Karpas-422 (cell line): ENCODE data around the gene TAGLN2. TPM values are rescaled to one million over a fixed set of nuclear protein-coding genes. Genes with fewer than 3 reads are reported as not detected.

Experiments
- DNase-seq: peaks from one replicate; pipeline ENCODE4 v3.0.0-alpha.2; 2015
- H2AFZ ChIP-seq: fragments of 200-600 bp; sonication (generic); 2 replicates; pipeline ENCODE4 v1.6.1; 2014; ENCODE audit warnings: antibody characterized with exemption, low read length, mixed read lengths
- H3K27ac ChIP-seq: fragments of 200-600 bp; sonication (generic); 2 replicates; pipeline ENCODE4 v1.5.1; 2014; ENCODE audit warnings: mild to moderate bottlenecking, low read length, moderate library complexity
- H3K27me3 ChIP-seq: fragments of 200-600 bp; sonication (generic); 2 replicates; pipeline ENCODE4 v1.6.1; 2014; ENCODE audit warnings: low read length, mixed read lengths
- H3K36me3 ChIP-seq: fragments of 200-600 bp; sonication (generic); 2 replicates; pipeline ENCODE4 v1.6.1; 2014; ENCODE audit warnings: low read length, mixed read lengths; ENCODE audit not compliant: insufficient read depth
- H3K4me1 ChIP-seq: fragments of 200-600 bp; sonication (generic); 2 replicates; pipeline ENCODE4 v1.6.1; 2014; ENCODE audit warnings: mild to moderate bottlenecking, low read length, mixed read lengths
- H3K4me2 ChIP-seq: fragments of 200-600 bp; sonication (generic); 2 replicates; pipeline ENCODE4 v1.6.1; 2014; ENCODE audit warnings: low read length, low read depth, mild to moderate bottlenecking; ENCODE audit not compliant: poor library complexity, severe bottlenecking
- H3K4me3 ChIP-seq: fragments of 200-600 bp; sonication (generic); 2 replicates; pipeline ENCODE4 v1.5.1; 2014; ENCODE audit warnings: mild to moderate bottlenecking, antibody characterized with exemption, low read length, mixed read lengths
- H3K79me2 ChIP-seq: fragments of 200-600 bp; sonication (generic); 2 replicates; pipeline ENCODE4 v1.6.1; 2014; ENCODE audit warnings: mild to moderate bottlenecking, low read length, mixed read lengths
- H3K9ac ChIP-seq: fragments of 200-600 bp; sonication (generic); 2 replicates; pipeline ENCODE4 v1.6.0; 2014; ENCODE audit warnings: low read length
- H3K9me2 ChIP-seq: fragments of 200-600 bp; sonication (generic), shearing (Covaris generic); replicated peaks from 2 replicates; pipeline ENCODE4 v1.6.0; 2014; ENCODE audit warnings: mild to moderate bottlenecking, low read length, moderate library complexity; ENCODE audit not compliant: insufficient read depth
- H3K9me3 ChIP-seq: fragments of 300-700, 200-600 bp; sonication (generic); 2 replicates; pipeline ENCODE4 v1.6.1; 2014; ENCODE audit warnings: low read length, mixed read lengths
- H4K20me1 ChIP-seq: fragments of 200-600 bp; sonication (generic); 2 replicates; pipeline ENCODE4 v1.6.1; 2014; ENCODE audit warnings: mild to moderate bottlenecking, antibody characterized with exemption, low read length, low read depth; ENCODE audit not compliant: insufficient read depth
- total RNA-seq: library from RNA; depleted of rRNA; stranded (reverse); fragments of >200 nt; shearing (Covaris generic); gene quantifications from 2 replicates; pipeline ENCODE4 v1.2.3, GENCODE V29; 2014; ENCODE audit warnings: low replicate concordance

Gene TAGLN2
- total RNA-seq, 1 experiment from 2014 or later, result 141 TPM

DNA sequence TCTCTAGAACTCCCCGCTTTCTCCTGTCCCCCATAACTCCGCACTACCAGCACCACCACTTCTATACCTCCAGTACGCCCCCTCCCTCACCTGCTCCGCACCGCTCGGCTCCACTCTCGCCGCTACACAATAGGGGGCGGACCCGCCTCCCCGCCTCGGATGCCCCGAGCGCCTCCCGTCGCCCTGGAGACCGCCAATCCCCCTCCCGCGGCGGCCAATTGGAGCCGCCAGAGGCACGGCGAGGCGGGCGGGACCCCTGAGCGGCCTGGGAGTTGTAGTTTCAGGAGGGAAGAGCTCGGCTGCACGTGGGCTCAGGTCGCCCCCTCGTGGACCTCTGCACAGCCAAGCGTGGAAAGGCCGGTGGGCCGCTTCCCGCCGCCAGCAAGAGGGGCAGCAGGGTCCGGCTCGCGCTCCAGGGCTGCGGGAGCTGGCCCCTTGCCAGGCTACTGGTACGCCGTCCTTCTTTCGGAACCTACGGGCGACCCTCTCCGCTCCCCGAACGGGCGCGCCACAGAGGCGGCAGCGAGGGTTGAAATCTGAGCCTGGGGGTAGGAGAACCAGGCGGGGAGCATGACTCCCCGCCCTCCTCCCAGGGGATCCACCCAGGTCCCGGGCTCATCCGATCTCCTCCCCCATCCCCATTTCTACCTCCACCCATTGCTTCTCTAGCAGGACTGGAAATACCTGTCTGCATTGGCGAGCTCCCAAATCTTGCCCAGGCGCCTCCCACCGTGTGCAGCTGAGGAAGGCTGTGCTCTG, 20.4 kb upstream of the TAGLN2 start, which contains the start of gene IGSF9:
Gene IGSF9, minus strand, starts transcription at position 131 of the 759 bp plus-strand sequence. CDS start 2,159 bp downstream, outside the sequence.
- no peak for DNase-seq
- Histone ChIP-seq H3K4me1 (no peaks in the 10 kb centered on the region), H3K27ac (no peak within 1 kb of the TSS), H3K36me3 (no peaks in the 10 kb centered on the region), H3K4me2 (no peak within 1 kb of the TSS), H3K27me3 (no peaks in the 10 kb centered on the region), H3K9me3 (no peaks in the 10 kb centered on the region), H2AFZ (no peak within 1 kb of the TSS), H4K20me1 (no peaks in the 10 kb centered on the region), H3K9me2 (no peaks in the 10 kb centered on the region), H3K9ac (no peak within 1 kb of the TSS), H3K4me3 (no peak within 1 kb of the TSS), H3K79me2 (no peaks in the 10 kb centered on the region)

DNA sequence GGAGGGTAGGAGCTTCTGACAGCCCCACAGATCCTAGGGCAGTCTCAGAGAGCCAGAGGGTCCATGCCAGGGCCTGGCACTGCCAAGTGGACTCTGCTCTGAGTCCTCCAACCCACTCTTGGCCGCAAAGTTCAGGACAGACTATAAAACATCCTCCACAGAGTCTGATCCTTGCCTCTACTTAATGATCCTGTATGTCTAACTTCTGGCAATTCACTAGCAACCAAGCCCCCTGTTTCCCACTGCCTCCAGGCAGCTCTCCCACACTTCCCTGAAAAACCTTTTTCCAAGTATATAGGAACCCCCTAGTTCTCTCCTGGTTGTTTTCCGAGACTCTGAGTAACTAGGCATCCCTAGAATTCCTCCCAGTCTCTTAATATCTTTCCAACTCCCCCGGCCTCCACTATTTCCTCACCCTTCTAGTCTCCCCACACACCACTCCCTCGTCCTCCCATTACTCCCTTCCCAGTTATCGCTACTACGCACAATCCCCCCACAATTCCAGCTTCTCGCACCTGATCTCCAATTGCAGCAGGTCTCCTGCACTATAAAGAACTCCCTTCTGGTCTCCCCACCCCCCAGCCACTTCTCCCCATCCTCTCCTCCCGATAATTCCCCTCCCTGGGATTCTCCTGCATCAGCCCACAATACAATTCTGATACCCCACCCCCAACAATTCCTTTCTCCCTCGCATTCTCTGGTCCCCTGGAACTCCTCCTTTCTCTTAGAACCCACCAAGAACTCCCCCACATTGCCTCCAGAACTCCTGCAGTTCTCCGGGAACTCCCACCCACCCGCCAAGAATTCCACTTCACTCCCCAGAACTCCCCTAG, 19.5 kb upstream of the TAGLN2 start:
- no peak overlapping the region for H3K27ac ChIP-seq
- H3K36me3 ChIP-seq, result no peaks in the 10 kb centered on the region
- H2AFZ ChIP-seq, result no peak overlapping the region
- H3K9me2 ChIP-seq, result no peaks in the 10 kb centered on the region
- H3K27me3 ChIP-seq, result no peaks in the 10 kb centered on the region
- H3K4me1 ChIP-seq, result no peaks in the 10 kb centered on the region
- no peaks in the 10 kb centered on the region for H4K20me1 ChIP-seq
- no peak overlapping the region for H3K4me3 ChIP-seq
- no peak overlapping the region for H3K9ac ChIP-seq
- DNase-seq, result no peak
- H3K4me2 ChIP-seq, result no peak overlapping the region
- no peaks in the 10 kb centered on the region for H3K9me3 ChIP-seq
- no peaks in the 10 kb centered on the region for H3K79me2 ChIP-seq

DNA sequence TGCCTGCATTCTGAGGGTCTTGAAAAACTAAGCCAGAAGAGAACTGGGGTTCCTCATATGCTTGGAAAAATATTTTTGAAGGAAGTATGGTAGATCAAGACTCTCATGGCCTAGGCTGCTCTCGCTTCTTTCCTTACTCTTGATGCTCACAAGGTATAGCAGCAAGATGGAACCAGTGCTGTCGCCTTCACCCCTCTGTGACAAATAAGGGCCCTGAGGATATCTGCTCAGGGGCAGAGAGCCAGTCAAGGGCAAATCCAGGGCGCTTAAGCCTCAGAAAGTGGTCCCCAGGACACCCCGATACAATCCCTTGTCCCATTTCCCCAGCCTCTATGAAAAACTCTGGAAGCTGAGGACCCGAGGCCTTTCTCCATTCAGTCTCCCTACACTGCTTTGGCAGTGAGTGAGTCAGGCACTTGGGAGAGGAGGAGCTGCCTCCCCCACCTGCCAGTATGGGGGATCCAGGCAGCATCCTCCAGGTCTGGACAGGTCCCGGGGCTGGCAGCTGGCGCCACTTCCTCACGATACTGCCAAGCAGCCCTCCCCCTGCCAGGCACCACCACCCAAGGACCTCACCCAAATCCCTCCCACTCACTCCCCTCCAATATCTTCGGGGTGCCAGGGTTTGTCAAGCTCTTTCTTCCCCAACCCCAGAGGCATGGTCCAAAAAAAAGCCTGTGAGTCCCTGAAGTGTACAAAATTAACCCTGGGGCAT, 18.8 kb upstream of the TAGLN2 start:
- no peak overlapping the region for H3K27ac ChIP-seq
- no peaks in the 10 kb centered on the region for H3K9me2 ChIP-seq
- no peak overlapping the region for H2AFZ ChIP-seq
- no peaks in the 10 kb centered on the region for H4K20me1 ChIP-seq
- no peaks in the 10 kb centered on the region for H3K27me3 ChIP-seq
- no peaks in the 10 kb centered on the region for H3K9me3 ChIP-seq
- no peak overlapping the region for H3K9ac ChIP-seq
- no peak for DNase-seq
- no peaks in the 10 kb centered on the region for H3K79me2 ChIP-seq
- no peaks in the 10 kb centered on the region for H3K4me1 ChIP-seq
- no peaks in the 10 kb centered on the region for H3K36me3 ChIP-seq
- no peak overlapping the region for H3K4me2 ChIP-seq
- H3K4me3 ChIP-seq, result no peak overlapping the region

DNA sequence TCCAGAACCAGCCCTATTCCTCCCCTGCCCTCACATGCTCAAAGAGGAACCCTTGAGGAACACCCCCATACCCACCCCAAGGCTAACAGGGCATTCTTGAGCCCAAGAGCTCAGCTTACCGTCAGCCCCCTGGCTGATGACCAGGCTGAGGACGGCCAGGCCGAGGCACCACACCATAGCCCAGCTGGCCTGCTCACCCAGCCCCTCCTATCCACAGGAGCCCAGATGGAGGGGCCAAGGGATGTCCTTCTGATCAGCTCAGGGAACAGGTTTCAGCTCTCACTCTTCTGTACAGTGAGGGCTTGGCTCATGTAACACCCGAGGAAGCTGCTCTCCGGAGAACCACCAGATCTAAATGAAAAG, 18.0 kb upstream of the TAGLN2 start:
- no peaks in the 10 kb centered on the region for H3K27me3 ChIP-seq
- H2AFZ ChIP-seq, result no peak overlapping the region
- no peak overlapping the region for H3K9ac ChIP-seq
- H3K9me2 ChIP-seq, result no peaks in the 10 kb centered on the region
- no peaks in the 10 kb centered on the region for H4K20me1 ChIP-seq
- no peaks in the 10 kb centered on the region for H3K36me3 ChIP-seq
- H3K9me3 ChIP-seq, result no peaks in the 10 kb centered on the region
- H3K4me1 ChIP-seq, result no peaks in the 10 kb centered on the region
- DNase-seq, result no peak
- no peaks in the 10 kb centered on the region for H3K79me2 ChIP-seq
- H3K4me2 ChIP-seq, result no peak overlapping the region
- H3K4me3 ChIP-seq, result no peak overlapping the region
- no peak overlapping the region for H3K27ac ChIP-seq

DNA sequence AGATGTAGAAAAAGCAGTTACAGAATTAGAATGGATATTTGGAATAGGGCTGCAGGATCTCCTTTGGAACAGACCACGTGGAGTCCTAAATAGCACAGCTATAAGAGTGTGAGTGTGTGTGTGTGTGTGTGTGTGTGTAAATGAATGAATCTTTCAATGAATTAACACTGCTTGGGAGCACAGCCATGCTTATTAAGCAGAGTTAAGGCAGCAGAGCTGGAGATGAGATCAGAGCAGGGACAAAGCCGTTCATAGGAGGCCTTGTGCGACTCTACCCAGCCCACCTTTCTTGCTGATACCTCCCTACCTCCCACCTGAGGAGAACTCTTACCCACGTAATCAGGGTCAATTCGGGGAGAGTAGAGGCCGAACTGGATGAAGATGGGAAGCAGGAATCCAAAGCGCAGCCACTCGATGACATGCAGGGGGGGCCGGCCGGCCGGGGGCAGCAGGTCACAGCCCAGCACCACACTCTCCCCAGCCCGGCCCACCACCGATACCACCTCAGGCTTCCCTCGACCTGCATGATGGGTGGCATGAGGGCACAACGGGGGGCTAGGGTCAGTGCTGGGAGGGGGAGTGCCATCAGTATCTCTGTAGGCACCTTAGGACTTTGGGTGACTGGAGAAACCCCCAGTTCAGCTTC, 17.4 kb upstream of the TAGLN2 start:
- no peaks in the 10 kb centered on the region for H3K4me1 ChIP-seq
- no peaks in the 10 kb centered on the region for H3K9me3 ChIP-seq
- no peak overlapping the region for H3K4me3 ChIP-seq
- no peaks in the 10 kb centered on the region for H3K27me3 ChIP-seq
- H4K20me1 ChIP-seq, result no peaks in the 10 kb centered on the region
- no peak overlapping the region for H2AFZ ChIP-seq
- no peaks in the 10 kb centered on the region for H3K36me3 ChIP-seq
- H3K79me2 ChIP-seq, result no peaks in the 10 kb centered on the region
- H3K9me2 ChIP-seq, result no peaks in the 10 kb centered on the region
- no peak overlapping the region for H3K27ac ChIP-seq
- no peak overlapping the region for H3K4me2 ChIP-seq
- no peak overlapping the region for H3K9ac ChIP-seq
- DNase-seq, result no peak

DNA sequence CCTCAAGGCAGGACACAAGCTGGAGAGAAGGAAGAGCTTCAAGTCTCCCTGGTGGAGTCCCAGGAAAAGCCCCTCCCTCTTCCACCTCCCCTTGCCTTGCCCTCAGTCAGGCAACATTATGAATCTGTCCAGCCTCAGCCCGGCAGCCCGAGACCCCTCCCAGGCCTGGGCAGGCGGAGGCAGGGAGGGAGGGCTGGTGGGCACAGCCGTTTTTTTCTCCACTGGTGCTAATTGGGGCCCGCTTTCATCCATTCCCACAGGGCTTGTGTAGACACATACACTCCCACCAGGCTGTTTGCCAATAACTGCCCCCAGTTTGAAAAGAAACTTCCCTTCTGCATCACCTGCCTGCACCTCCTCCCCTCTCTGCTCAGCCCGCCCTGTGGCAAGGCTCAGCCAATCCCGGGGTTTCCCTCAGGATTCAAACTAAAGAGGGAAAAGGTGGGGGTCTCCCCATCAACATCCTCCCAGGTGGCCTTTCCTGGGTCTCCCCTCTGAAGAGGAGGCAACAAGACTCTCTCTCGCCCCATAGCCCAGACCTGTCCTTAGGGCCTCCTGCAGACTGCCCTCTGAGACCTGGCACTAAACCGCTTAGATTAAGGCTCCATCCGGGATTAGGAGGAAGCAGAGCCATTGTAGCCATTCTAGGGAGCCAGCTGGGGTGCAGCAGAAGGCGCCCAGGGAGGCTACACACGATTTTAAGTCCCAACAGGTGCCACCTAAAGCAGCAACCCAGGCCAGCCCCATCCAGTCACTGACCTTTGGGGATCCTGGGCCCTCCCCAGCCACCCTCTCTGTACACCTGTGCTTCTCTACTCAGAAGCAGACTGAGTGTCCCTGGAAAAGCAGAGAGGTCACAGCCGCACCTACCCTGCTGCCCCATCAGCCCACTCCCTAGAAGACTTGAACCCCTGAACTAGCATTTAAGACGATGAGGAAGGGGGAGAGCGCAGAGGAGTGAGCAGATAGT, 16.6 kb upstream of the TAGLN2 start:
- Histone ChIP-seq H3K79me2 (no peaks in the 10 kb centered on the region), H3K36me3 (no peaks in the 10 kb centered on the region), H4K20me1 (0 out of 2 replicates have a peak, but pooled peaks cover 1% of the 10 kb centered on the region), H3K4me1 (no peaks in the 10 kb centered on the region), H3K9me3 (no peaks in the 10 kb centered on the region), H3K9me2 (no peaks in the 10 kb centered on the region), H3K4me3 (no peak overlapping the region), H3K27me3 (no peaks in the 10 kb centered on the region), H3K9ac (no peak overlapping the region), H2AFZ (no peak overlapping the region), H3K27ac (no peak overlapping the region), H3K4me2 (no peak overlapping the region)
- no peak for DNase-seq

DNA sequence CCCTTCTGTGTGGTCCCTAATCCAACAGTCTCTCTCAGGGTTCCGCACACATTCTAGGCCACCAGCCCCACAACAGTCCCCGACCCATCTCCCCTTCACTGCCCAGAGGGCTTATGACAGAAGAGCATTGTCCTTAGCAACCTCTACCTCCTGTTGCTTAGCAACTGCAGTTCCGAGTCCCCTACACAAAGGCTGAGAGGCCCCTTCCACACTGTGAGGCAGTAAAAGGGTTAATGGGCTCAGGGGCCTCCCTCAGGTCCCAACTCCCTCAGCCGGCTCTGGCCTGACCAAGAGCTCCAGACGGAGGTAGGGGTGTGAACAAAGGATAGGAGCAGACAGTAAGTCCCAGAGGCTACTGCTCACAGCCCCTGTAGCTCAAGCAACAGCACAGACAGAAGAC, 15.8 kb upstream of the TAGLN2 start:
- Histone ChIP-seq H3K79me2 (no peaks in the 10 kb centered on the region), H3K4me1 (no peaks in the 10 kb centered on the region), H4K20me1 (0 out of 2 replicates have a peak, but pooled peaks cover 5% of the 10 kb centered on the region), H3K27ac (no peak overlapping the region), H2AFZ (no peak overlapping the region), H3K4me3 (no peak overlapping the region), H3K9ac (no peak overlapping the region), H3K27me3 (no peaks in the 10 kb centered on the region), H3K9me2 (no peaks in the 10 kb centered on the region), H3K9me3 (no peaks in the 10 kb centered on the region), H3K4me2 (no peak overlapping the region), H3K36me3 (no peaks in the 10 kb centered on the region)
- DNase-seq, result no peak
